OCI-LY1 (cell line): ENCODE measurements around the gene LBHD2.

Experiments
- H2AFZ ChIP-seq: fragments of 200-600 bp; sonication (generic), shearing (Covaris generic); 2 replicates; pipeline ENCODE4 v1.6.0; 2014; ENCODE audit warnings: antibody characterized with exemption, mild to moderate bottlenecking, low read length
- H3F3A ChIP-seq: fragments of 200-600 bp; sonication (generic), shearing (Covaris generic); 2 replicates; pipeline ENCODE4 v1.6.0; 2014; ENCODE audit warnings: mild to moderate bottlenecking, antibody characterized with exemption, low read length, moderate library complexity; ENCODE audit not compliant: insufficient read depth
- H3K27ac ChIP-seq: fragments of 200-600 bp; sonication (generic); 2 replicates; pipeline ENCODE4 v1.5.1; 2014; ENCODE audit warnings: low read length, mixed run types, mild to moderate bottlenecking, low read depth; ENCODE audit not compliant: poor library complexity, severe bottlenecking
- H3K27me3 ChIP-seq: fragments of 200-600 bp; sonication (generic); 2 replicates; pipeline ENCODE4 v1.6.0; 2014; ENCODE audit warnings: antibody characterized with exemption, mild to moderate bottlenecking, low read length, moderate library complexity; ENCODE audit not compliant: insufficient read depth
- H3K36me3 ChIP-seq: fragments of 200-600 bp; sonication (generic); 2 replicates; pipeline ENCODE4 v1.6.1; 2014; ENCODE audit warnings: mild to moderate bottlenecking, antibody characterized with exemption, low read length, moderate library complexity, mixed read lengths; ENCODE audit not compliant: insufficient read depth
- H3K4me1 ChIP-seq: fragments of 200-600 bp; sonication (generic); 2 replicates; pipeline ENCODE4 v1.5.1; 2014; ENCODE audit warnings: mild to moderate bottlenecking, low read length, moderate library complexity; ENCODE audit not compliant: insufficient read depth, severe bottlenecking
- H3K4me2 ChIP-seq: fragments of 200-600 bp; sonication (generic), shearing (Covaris generic); 2 replicates; pipeline ENCODE4 v1.6.1; 2014; ENCODE audit warnings: low read length
- H3K4me3 ChIP-seq: fragments of 200-600 bp; sonication (generic); 2 replicates; pipeline ENCODE4 v1.5.1; 2014; ENCODE audit warnings: low read length, low read depth, mild to moderate bottlenecking, mixed read lengths; ENCODE audit not compliant: poor library complexity, severe bottlenecking
- H3K79me2 ChIP-seq: fragments of 200-600 bp; shearing (Covaris generic); 2 replicates; pipeline ENCODE4 v1.6.1; 2016; ENCODE audit warnings: mixed run types, low read length, mixed read lengths; ENCODE audit not compliant: insufficient read depth
- H3K9ac ChIP-seq: fragments of 200-600 bp; sonication (generic), shearing (Covaris generic); 2 replicates; pipeline ENCODE4 v1.6.1; 2014; ENCODE audit warnings: mild to moderate bottlenecking, low read length, mixed read lengths
- H3K9me2 ChIP-seq: fragments of 200-600 bp; sonication (generic), shearing (Covaris generic); 2 replicates; pipeline ENCODE4 v1.6.1; 2014; ENCODE audit warnings: low read depth, mild to moderate bottlenecking, low read length, mixed read lengths
- H3K9me3 ChIP-seq: fragments of 200-600 bp; shearing (Covaris generic); 2 replicates; pipeline ENCODE4 v1.6.1; 2014; ENCODE audit warnings: low read length, mixed read lengths
- H4K20me1 ChIP-seq: fragments of 200-600 bp; sonication (generic), shearing (Covaris generic); 2 replicates; pipeline ENCODE4 v1.6.0; 2016; ENCODE audit warnings: mild to moderate bottlenecking, low read length; ENCODE audit not compliant: insufficient read depth
- EZH2 ChIP-seq: fragments of 200-600 bp; sonication (generic), shearing (Covaris generic); IDR thresholded peaks from 2 replicates; pipeline ENCODE4 v1.8.0; 2017; ENCODE audit warnings: borderline replicate concordance, mixed run types, mild to moderate bottlenecking, antibody characterized with exemption, low read length, moderate library complexity, mixed read lengths
- TF ChIP-seq, protein P1 (sequence below): fragments of 200-600 bp; sonication (generic), shearing (Covaris generic); IDR thresholded peaks from 2 replicates; pipeline ENCODE4 v1.5.1; 2017; ENCODE audit warnings: mild to moderate bottlenecking, antibody characterized with exemption, low read length, moderate library complexity, mixed read lengths

The LBHD2 gene

DNA sequence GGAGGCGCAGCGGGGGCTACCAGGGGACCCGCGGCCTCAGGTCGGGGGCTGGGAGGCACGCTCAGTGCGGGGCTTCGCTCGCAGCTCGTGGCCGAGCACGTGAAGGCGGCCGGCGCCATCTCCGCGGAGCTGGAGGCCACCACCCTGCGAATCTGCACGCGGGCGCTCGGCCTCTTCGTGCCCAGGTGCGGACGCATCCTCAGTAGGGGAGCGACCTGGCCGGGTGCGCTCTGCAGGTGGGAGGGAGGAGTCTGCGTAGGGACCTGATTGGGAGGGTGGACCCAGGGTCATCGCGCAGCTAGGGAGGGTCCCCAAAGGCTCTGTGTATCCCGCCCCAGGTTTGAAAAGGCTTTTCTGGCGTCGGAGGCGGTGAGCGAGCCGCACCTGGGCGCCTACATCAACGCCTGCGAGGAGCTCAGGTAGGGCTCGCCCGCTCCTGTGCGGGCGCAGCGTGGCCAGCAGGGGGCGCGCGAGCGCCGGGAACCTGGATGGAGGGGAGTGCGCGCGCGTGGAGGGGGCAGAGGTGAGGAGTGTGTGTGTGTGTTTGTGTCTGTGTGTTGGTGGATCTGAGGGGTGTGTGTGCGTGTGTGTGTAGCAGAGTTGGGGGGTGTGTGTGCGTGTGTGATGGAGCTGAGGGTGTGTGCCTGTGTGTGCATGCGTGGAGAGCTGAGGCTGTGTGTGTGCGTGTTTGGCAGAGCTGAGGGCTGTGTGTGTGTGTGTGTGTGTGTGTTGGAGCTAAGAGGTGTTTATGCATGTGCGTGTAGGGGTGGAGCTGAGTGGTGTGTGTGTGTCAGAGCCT, 20.8 kb downstream of the LBHD2 start:
- Histone ChIP-seq H3K4me3 (peak overlapping the region; percentile 1), H3K79me2 (no peaks in the 10 kb centered on the region), H4K20me1 (no peaks in the 10 kb centered on the region), H3K9me3 (no peaks in the 10 kb centered on the region), H3F3A (no peaks in the 10 kb centered on the region), H3K36me3 (no peaks in the 10 kb centered on the region), H3K9ac (no peak overlapping the region; the same call in 1 of the 2 replicates), H3K4me2 (peak overlapping the region; percentile 23; the same call in 1 of the 2 replicates), H3K9me2 (no peaks in the 10 kb centered on the region), H3K27me3 (no peaks in the 10 kb centered on the region; the same call in 1 of the 2 replicates), H2AFZ (no peak overlapping the region), H3K4me1 (peaks cover 32% of the 10 kb centered on the region), H3K27ac (peak overlapping the region; percentile 80)
- TF ChIP-seq EZH2, result no peak
- TF ChIP-seq, protein P1, sequence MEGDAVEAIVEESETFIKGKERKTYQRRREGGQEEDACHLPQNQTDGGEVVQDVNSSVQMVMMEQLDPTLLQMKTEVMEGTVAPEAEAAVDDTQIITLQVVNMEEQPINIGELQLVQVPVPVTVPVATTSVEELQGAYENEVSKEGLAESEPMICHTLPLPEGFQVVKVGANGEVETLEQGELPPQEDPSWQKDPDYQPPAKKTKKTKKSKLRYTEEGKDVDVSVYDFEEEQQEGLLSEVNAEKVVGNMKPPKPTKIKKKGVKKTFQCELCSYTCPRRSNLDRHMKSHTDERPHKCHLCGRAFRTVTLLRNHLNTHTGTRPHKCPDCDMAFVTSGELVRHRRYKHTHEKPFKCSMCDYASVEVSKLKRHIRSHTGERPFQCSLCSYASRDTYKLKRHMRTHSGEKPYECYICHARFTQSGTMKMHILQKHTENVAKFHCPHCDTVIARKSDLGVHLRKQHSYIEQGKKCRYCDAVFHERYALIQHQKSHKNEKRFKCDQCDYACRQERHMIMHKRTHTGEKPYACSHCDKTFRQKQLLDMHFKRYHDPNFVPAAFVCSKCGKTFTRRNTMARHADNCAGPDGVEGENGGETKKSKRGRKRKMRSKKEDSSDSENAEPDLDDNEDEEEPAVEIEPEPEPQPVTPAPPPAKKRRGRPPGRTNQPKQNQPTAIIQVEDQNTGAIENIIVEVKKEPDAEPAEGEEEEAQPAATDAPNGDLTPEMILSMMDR, result peak; percentile 100

DNA sequence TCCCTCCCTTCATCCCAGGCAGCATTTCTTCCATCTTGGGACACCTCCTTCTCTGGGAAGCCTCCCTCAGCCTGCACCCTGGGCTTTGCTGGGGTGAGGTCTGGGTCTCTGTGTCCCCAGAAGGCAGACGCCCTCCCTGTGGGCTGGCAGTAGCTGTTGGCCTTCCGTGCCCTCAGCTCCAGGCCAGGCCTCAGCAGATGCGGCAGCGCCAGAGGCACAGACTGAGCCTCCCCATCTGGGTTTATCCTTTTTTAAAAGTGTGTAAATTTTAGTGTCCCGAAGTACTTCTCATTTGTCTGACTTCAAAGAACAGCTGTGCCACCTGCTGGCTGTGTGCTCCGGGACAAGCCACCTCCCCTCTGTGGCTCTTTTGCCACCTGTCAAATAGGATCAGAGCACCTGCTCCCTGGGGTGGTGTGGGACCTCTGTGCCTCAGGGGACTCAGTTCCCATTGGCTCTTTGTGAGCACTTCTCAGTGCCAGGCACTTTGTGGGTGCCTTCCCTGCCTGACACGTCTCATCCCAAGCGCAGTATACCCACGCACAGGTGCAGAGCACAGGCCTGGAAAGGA, 21.7 kb downstream of the LBHD2 start:
- Histone ChIP-seq H3K4me1 (peaks cover 32% of the 10 kb centered on the region), H3K27ac (peak overlapping the region; percentile 80), H3K9me3 (no peaks in the 10 kb centered on the region), H3K4me2 (peak overlapping the region; percentile 23; the same call in 1 of the 2 replicates), H3K9ac (no peak overlapping the region; the same call in 1 of the 2 replicates), H3K9me2 (no peaks in the 10 kb centered on the region), H4K20me1 (no peaks in the 10 kb centered on the region), H3F3A (no peaks in the 10 kb centered on the region), H3K27me3 (no peaks in the 10 kb centered on the region; the same call in 1 of the 2 replicates), H3K79me2 (no peaks in the 10 kb centered on the region), H2AFZ (no peak overlapping the region), H3K4me3 (peak overlapping the region; percentile 1), H3K36me3 (no peaks in the 10 kb centered on the region)
- no peak for TF ChIP-seq EZH2
- TF ChIP-seq, protein P1, result peak; percentile 67

DNA sequence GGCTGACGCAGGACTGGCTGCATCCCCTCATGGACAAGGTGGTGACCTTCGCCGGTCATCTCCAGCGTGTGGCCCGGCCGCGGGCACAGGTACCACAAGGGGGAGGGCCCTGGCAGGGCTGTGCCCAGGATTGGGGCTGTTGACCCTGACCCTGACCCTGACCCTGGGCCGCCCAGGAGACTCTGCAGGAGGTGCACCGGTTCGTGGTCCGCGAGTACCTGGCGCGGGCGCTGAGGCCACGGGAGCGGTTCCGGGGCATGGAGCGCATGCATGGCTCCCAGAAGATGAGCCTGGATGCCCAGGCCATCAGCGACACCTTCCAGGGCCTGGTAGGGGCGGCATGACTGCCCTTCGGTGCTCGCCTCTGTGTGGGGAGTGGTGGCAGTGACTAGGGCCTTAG, 23.4 kb downstream of the LBHD2 start:
- Histone ChIP-seq H3F3A (no peaks in the 10 kb centered on the region), H3K4me2 (no peak overlapping the region), H3K27me3 (no peaks in the 10 kb centered on the region; the same call in 1 of the 2 replicates), H4K20me1 (no peaks in the 10 kb centered on the region), H3K4me1 (peaks cover 45% of the 10 kb centered on the region), H3K9me2 (no peaks in the 10 kb centered on the region), H2AFZ (no peak overlapping the region), H3K27ac (no peak overlapping the region), H3K9me3 (no peaks in the 10 kb centered on the region), H3K9ac (no peak overlapping the region), H3K79me2 (no peaks in the 10 kb centered on the region), H3K4me3 (no peak overlapping the region), H3K36me3 (no peaks in the 10 kb centered on the region)
- TF ChIP-seq, protein P1, result no peak
- no peak for TF ChIP-seq EZH2
